WI38 (cell line): Measurements from ENCODE around the gene KCNIP1.

Experiments used
- H3K4me3 ChIP-seq: 2 replicates; pipeline ENCODE4 v1.5.1; 2011; ENCODE audit warnings: low read depth, mild to moderate bottlenecking, control low read depth, low read length
- TF ChIP-seq, protein P1 (sequence below): IDR thresholded peaks from 2 replicates; pipeline ENCODE4 v1.5.1; 2012; ENCODE audit warnings: low read depth, mild to moderate bottlenecking, control low read depth, low read length

KCNIP1 gene

DNA sequence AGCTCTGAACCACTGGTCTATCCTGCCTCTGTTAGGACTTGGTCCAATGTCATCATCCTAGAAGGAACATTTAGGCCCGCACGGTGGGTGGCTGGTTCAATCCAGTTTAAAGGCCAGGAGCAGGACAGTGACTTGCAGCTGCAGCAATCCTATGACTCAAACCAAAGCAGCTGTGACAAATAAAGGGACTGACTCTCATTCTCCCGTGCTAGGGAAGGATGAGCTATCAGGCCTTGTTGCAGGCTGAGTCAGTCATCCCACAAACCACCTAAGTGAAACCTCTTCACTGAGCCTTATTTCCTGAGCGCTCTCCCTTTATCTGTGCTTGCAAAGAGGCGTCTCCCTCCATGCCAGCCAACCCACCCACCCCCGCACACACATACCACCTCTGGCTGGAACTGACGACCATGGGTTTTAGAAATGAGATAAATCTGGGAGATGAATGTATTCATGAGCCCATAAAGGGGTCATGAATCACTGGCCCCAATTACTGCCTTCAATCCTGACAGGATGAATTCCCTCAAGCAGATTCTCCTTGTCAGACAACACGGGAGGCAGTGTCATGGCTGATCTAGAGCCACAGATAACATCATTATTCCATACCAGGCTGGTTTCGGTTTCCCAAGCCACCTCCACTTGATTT is 93.4 kb downstream of the KCNIP1 start:
- H3K4me3 ChIP-seq, result no peak overlapping the region
- TF ChIP-seq, protein P1, sequence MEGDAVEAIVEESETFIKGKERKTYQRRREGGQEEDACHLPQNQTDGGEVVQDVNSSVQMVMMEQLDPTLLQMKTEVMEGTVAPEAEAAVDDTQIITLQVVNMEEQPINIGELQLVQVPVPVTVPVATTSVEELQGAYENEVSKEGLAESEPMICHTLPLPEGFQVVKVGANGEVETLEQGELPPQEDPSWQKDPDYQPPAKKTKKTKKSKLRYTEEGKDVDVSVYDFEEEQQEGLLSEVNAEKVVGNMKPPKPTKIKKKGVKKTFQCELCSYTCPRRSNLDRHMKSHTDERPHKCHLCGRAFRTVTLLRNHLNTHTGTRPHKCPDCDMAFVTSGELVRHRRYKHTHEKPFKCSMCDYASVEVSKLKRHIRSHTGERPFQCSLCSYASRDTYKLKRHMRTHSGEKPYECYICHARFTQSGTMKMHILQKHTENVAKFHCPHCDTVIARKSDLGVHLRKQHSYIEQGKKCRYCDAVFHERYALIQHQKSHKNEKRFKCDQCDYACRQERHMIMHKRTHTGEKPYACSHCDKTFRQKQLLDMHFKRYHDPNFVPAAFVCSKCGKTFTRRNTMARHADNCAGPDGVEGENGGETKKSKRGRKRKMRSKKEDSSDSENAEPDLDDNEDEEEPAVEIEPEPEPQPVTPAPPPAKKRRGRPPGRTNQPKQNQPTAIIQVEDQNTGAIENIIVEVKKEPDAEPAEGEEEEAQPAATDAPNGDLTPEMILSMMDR, result no peak

DNA sequence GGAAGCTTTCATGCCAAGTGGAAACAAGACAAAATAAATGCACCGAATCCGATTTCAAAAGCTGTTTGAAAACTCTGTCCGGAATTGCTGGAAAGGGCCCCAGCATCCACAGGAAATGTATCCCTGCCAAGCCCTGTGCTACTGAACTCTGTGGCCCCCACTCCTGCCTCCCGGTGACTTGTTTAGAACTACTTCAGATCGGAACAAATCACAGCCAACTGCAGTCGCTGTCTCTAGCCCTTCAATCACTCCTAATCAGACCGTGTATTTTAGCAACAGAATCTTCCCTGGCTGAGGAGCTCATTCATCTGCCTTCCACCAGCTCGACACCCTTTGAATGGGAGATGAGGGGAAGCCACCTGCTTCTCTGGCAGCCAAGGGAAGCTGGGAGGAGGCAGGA is 94.1 kb downstream of the KCNIP1 start:
- H3K4me3 ChIP-seq, result no peak overlapping the region
- TF ChIP-seq, protein P1, result no peak

DNA sequence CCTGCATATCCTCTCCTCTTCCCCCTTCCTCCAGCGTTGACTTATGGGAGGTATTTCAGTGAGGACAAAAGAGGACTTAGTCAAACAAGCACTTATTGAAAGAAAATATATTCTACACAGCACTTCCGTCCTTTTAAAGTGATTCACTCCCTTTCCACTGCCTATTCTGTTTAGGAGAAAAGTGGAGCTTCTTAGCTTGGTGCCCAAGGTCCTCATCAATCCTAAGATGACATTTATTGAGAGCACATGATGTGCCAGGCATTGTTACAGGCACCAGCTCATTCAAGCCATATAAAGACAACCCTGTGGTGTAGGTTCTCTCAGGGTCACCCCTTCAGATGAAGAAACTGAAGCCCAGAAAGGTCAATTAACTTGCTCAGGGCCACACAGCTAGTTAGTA is 95.9 kb downstream of the KCNIP1 start:
- TF ChIP-seq, protein P1, result no peak

DNA sequence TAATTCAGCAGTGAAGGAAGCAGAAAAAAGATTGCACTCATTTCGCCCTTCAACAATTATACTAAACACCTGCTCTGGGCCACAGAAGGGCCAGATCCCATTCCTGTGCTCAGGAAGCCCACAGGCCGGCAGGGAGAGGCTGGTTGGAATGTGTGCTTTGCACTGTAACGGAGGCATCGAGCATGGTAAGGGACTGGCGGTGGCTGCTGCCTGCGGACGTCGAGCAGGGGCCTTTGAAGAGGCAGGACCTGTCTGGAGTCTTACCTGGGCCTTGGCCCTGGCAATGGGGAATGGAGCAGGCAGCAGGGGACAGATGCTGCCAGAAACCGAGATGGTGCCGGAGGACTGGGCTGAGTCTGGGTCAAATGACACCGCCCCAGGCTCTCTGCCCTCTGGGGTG is 97.8 kb downstream of the KCNIP1 start:
- H3K4me3 ChIP-seq, result no peak overlapping the region
- TF ChIP-seq, protein P1, result no peak

More for the DNA sequence above, 95.9 kb downstream of the KCNIP1 start:
- no peak overlapping the region for H3K4me3 ChIP-seq

DNA sequence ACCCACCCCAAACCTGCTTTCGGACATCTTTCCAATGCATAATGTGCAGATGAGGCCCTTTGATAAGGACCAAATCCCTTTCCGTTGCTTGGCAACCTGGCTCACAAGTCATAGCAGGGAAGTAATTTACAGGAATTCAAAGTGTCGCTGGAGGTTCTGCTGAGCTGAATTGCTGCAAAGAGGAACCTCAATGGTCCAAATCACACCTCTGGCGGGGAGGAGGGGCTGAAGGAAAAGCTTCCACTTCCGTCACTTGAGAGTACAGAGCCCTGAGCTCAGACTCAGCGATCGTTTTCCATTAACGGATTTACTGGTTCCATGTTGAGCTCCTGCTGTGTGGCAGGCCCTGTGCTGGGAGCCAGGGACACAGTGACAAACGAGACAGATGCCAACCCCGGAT is 99.3 kb downstream of the KCNIP1 start:
- no peak overlapping the region for H3K4me3 ChIP-seq
- TF ChIP-seq, protein P1, result no peak

DNA sequence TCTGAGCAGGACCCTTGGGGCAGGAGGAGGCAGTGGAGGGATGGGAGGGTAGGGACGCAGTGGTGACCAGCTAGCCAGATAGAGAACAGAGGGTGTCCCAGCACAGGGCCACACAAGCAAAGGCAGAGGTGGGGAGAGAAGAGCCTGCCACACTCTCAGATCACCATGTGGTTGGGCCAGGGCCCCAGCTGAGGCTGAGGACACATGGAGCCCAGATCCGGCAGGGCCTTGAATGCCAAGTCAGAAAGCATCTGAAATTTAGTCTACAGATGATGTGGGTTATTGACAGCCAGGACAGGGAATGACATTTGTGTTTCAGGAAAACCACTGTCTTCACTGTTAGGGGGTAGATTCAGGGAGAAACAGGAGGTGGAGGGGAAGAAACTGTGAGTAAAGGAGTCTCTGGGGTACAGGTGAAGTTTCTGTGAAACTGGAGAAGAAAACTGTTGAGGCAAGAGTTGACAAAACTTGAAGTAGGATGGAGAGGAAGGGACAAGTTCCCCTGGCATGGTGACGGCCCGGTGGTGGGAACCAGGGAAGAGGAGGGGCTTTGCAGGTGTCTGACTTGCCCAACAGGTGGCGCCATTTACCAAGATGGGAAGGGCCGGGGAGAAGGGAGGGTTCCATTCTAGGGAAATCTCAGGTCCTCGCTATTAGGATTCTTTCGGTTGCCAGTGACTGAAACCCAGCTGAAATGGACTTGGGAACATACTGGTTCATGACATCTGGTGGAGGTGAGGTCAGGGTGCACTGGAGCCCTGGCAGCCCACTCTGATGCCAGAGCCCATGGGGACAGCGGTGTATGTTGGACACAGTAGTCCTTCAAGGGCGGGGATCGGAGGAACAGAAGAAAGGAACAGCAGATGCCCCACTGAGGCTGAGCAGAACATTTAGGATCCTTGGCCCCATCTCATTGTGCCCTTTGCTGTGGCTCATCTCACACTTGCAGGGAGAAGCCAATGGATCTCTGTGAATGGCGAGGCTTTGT is 100.1 kb downstream of the KCNIP1 start:
- TF ChIP-seq, protein P1, result peak; percentile 33
- no peak overlapping the region for H3K4me3 ChIP-seq

DNA sequence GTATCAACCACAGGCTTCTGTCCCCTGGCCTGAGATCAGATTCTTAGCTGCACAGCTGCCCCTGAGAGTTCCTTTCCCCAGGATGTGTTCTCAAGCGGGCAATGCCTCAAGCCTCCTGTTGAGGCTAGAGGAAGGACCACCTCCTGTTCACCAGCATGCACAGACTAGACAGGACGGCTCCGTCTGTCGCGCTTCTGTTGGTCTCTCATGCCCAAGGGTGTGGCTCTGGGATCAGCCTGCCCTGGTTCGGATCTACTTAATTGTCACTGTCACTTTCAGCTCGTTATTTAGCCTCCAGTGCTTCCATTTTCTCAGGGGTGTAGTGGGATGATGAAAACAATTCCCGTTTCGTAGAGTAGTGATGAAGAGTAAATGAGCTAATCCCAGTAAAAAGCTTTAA is 103.1 kb downstream of the KCNIP1 start:
- TF ChIP-seq, protein P1, result no peak
- H3K4me3 ChIP-seq, result no peak overlapping the region
